ENCODE results near the gene TRANK1.
"Not testable (repeated sequence)": the region's sequence is repeated elsewhere in the genome, so short reads cannot be mapped to it uniquely, and the experiment has no call there.

TRANK1 gene

GRCh38 chr3:36944641-36945270 lies at the start of gene TRANK1:
Gene TRANK1 (minus strand): TSS chr3:36945054. CDS start chr3:36944809, 245 bp downstream.
- peak; percentile 96 for DNase-seq

- peak; percentile 100 for DNase-seq
Observed at GRCh38 chr3:36993326-36994283, 48.8 kb upstream of the TRANK1 start, which contains the start of gene MLH1. Gene MLH1 (plus strand): TSS chr3:36993518. CDS start chr3:36993548, 30 bp downstream.

- no peak for DNase-seq
Observed at GRCh38 chr3:36992806-36993325, 48.0 kb upstream of the TRANK1 start, which contains the start of gene EPM2AIP1. Gene EPM2AIP1 (minus strand): TSS chr3:36993131. CDS start chr3:36993077, 54 bp downstream.

- peak; percentile 68 for DNase-seq
Observed at GRCh38 chr3:36991923-36992805, 47.3 kb upstream of the TRANK1 start.

- no peak for DNase-seq
Observed at GRCh38 chr3:36991147-36991546, 46.3 kb upstream of the TRANK1 start.

GRCh38 chr3:36989568-36989967 lies 44.7 kb upstream of the TRANK1 start:
- no peak for DNase-seq

GRCh38 chr3:36989005-36989404 lies 44.2 kb upstream of the TRANK1 start:
- no peak for DNase-seq

GRCh38 chr3:36988356-36988755 lies 43.5 kb upstream of the TRANK1 start:
- no peak for DNase-seq

- no peak for DNase-seq
Observed at GRCh38 chr3:36981006-36981405, 36.2 kb upstream of the TRANK1 start.

- DNase-seq, result peak; percentile 64
Observed at GRCh38 chr3:36973139-36973538, 28.3 kb upstream of the TRANK1 start.

- no peak for DNase-seq
Observed at GRCh38 chr3:36972163-36972562, 27.3 kb upstream of the TRANK1 start.

- DNase-seq, result peak; percentile 100
Observed at GRCh38 chr3:36969540-36970432, 24.9 kb upstream of the TRANK1 start.

- DNase-seq, result no peak
Observed at GRCh38 chr3:36969085-36969484, 24.2 kb upstream of the TRANK1 start.

GRCh38 chr3:36965440-36965839 lies 20.6 kb upstream of the TRANK1 start:
- DNase-seq, result no peak

- no peak for DNase-seq
Observed at GRCh38 chr3:36964817-36965216, 20.0 kb upstream of the TRANK1 start.

GRCh38 chr3:36964331-36964730 lies 19.5 kb upstream of the TRANK1 start:
- no peak for DNase-seq

GRCh38 chr3:36963008-36963407 lies 18.2 kb upstream of the TRANK1 start:
- not testable (repeated sequence) for DNase-seq

- DNase-seq, result no peak
Observed at GRCh38 chr3:36960502-36960901, 15.6 kb upstream of the TRANK1 start.

GRCh38 chr3:36959821-36960220 lies 15.0 kb upstream of the TRANK1 start:
- no peak for DNase-seq

- peak; percentile 99 for DNase-seq
Observed at GRCh38 chr3:36957862-36958686, 13.2 kb upstream of the TRANK1 start.

Measured in hematopoietic multipotent progenitor cell treated with erythropoietin and hydrocortisone succinate and interleukin-3 and kit ligand, for 8 days (in vitro differentiated cells).